ENCODE data around the gene LRRTM3. TPM values are rescaled to one million over a fixed set of nuclear protein-coding genes. Genes with fewer than 3 reads are reported as not detected.

Gene LRRTM3
- total and polyA plus RNA-seq, 2 experiments from 2014 or later = 0.21 to 0.37 TPM

DNA sequence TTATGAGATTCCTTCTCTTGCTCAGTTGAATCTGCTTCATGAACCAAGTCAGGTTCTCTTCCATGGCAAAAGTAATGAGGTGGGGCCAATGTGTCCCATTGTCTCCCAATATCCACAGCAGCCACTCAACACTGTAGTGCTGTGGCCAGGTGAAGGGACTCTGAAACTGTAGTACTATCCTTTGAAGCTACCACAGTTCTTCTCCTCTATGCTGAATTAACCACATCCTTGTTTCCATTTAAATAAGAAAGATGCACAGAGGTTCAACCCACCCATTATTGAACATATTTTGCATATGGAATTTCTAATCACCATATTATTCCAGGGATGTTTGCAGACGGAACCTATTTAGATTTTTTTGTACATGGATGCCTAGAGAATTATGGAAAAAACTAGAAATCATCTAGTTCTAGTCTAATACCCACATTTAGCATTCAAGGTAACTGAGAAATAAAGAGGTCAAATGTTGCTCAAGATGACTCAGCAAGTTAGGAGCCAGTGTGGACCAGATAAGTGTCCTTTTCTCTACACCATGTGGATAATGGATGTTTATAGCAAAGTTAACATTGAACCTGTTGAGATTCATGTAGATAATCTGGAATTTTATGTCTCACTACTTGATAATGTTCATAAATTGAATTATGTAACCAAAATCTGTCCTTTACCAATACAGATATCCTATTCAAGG, 64.5 kb downstream of the LRRTM3 start:
- Mint-ChIP-seq H3K36me3 (ENCODE audit: low read depth) (no peaks in the 10 kb centered on the region), H3K9me3 (no peaks in the 10 kb centered on the region), H3K27me3 (ENCODE audit: insufficient read depth, low read depth, poor library complexity) (no peaks in the 10 kb centered on the region), H3K4me3 (no peak overlapping the region), H3K27ac (no peak overlapping the region), H3K4me1 (no peaks in the 10 kb centered on the region)
- ATAC-seq (no peak), DNase-seq (ENCODE audit: low spot score) (no peak)
- Histone ChIP-seq H3K36me3 (ENCODE audit: insufficient read depth) (no peaks in the 10 kb centered on the region), H3F3A (replicated peaks; ENCODE audit: low read depth) (no peaks in the 10 kb centered on the region), H3K27ac (ENCODE audit: low read depth) (no peak overlapping the region), H3K9me2 (ENCODE audit: insufficient read depth) (0 out of 2 replicates have a peak, but pooled peaks cover 3% of the 10 kb centered on the region), H3K4me2 (no peak overlapping the region), H4K20me1 (replicated peaks; ENCODE audit: insufficient read depth) (no peaks in the 10 kb centered on the region), H3K79me2 (replicated peaks; ENCODE audit: insufficient read depth) (no peaks in the 10 kb centered on the region), H2AFZ (no peak overlapping the region), H3K4me1 (ENCODE audit: insufficient read depth) (no peaks in the 10 kb centered on the region), H3K4me3 (no peak overlapping the region), H3K27me3 (ENCODE audit: insufficient read depth) (no peaks in the 10 kb centered on the region)
- TF ChIP-seq EZH2 (IDR thresholded peaks at IDR 0.05; ENCODE audit: low read depth, unreplicated experiment) = no peak
- no peak for TF ChIP-seq ZNF114 (CRISPR knock-in tag; IDR thresholded peaks at IDR 0.05)

DNA sequence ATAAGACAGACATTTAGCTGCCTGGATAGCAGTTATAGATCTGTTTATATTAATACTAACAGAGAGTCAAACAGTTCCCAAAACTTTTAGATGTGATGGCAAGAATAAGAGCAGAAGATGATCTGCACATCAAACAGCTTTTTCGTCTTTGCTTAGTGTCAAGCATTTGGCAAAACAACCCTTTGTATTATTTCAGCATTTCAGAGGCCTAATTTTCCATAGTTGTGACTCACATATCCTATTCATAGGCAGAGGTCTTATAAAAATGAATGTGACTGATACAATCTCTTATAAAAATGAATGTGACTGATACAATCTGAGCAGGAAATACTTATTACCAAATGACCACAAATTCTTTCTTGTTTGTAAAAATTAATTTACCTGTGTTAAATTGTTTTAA, 71.2 kb downstream of the LRRTM3 start:
- Mint-ChIP-seq H3K27ac (no peak overlapping the region), H3K36me3 (ENCODE audit: low read depth) (no peaks in the 10 kb centered on the region), H3K4me1 (no peaks in the 10 kb centered on the region), H3K27me3 (ENCODE audit: insufficient read depth, low read depth, poor library complexity) (no peaks in the 10 kb centered on the region), H3K4me3 (no peak overlapping the region), H3K9me3 (no peaks in the 10 kb centered on the region)
- no peak overlapping the region for H2AFZ ChIP-seq
- H4K20me1 ChIP-seq (replicated peaks; ENCODE audit: insufficient read depth) = no peaks in the 10 kb centered on the region
- no peaks in the 10 kb centered on the region for H3K27me3 ChIP-seq (ENCODE audit: insufficient read depth)
- no peak overlapping the region for H3K4me3 ChIP-seq
- no peak for DNase-seq (ENCODE audit: low spot score)
- no peak overlapping the region for H3K4me2 ChIP-seq
- ATAC-seq = no peak
- no peak overlapping the region for H3K27ac ChIP-seq (ENCODE audit: low read depth)
- no peaks in the 10 kb centered on the region for H3F3A ChIP-seq (replicated peaks; ENCODE audit: low read depth)
- no peaks in the 10 kb centered on the region for H3K36me3 ChIP-seq (ENCODE audit: insufficient read depth)
- no peaks in the 10 kb centered on the region for H3K4me1 ChIP-seq (ENCODE audit: insufficient read depth)
- no peaks in the 10 kb centered on the region for H3K79me2 ChIP-seq (replicated peaks; ENCODE audit: insufficient read depth)
- no peaks in the 10 kb centered on the region for H3K9me2 ChIP-seq (ENCODE audit: insufficient read depth)
- TF ChIP-seq JUNB (IDR thresholded peaks at IDR 0.05; ENCODE audit: unreplicated experiment) (no peak), ZNF331 (CRISPR knock-in tag; IDR thresholded peaks at IDR 0.05; ENCODE audit: low read depth) (no peak), CREB1 (CRISPR knock-in tag; IDR thresholded peaks at IDR 0.05; ENCODE audit: low read depth) (no peak), EZH2 (IDR thresholded peaks at IDR 0.05; ENCODE audit: low read depth, unreplicated experiment) (no peak), STAT1 (IDR thresholded peaks at IDR 0.05; ENCODE audit: unreplicated experiment) (no peak), ZNF114 (CRISPR knock-in tag; IDR thresholded peaks at IDR 0.05) (no peak), EZH2phosphoT487 (IDR thresholded peaks at IDR 0.05; ENCODE audit: unreplicated experiment) (no peak), NANOG (IDR thresholded peaks at IDR 0.05; ENCODE audit: borderline replicate concordance) (no peak), POLR2AphosphoS5 (IDR thresholded peaks at IDR 0.05; ENCODE audit: low read depth) (no peak)
- TF ChIP-seq, protein P1, sequence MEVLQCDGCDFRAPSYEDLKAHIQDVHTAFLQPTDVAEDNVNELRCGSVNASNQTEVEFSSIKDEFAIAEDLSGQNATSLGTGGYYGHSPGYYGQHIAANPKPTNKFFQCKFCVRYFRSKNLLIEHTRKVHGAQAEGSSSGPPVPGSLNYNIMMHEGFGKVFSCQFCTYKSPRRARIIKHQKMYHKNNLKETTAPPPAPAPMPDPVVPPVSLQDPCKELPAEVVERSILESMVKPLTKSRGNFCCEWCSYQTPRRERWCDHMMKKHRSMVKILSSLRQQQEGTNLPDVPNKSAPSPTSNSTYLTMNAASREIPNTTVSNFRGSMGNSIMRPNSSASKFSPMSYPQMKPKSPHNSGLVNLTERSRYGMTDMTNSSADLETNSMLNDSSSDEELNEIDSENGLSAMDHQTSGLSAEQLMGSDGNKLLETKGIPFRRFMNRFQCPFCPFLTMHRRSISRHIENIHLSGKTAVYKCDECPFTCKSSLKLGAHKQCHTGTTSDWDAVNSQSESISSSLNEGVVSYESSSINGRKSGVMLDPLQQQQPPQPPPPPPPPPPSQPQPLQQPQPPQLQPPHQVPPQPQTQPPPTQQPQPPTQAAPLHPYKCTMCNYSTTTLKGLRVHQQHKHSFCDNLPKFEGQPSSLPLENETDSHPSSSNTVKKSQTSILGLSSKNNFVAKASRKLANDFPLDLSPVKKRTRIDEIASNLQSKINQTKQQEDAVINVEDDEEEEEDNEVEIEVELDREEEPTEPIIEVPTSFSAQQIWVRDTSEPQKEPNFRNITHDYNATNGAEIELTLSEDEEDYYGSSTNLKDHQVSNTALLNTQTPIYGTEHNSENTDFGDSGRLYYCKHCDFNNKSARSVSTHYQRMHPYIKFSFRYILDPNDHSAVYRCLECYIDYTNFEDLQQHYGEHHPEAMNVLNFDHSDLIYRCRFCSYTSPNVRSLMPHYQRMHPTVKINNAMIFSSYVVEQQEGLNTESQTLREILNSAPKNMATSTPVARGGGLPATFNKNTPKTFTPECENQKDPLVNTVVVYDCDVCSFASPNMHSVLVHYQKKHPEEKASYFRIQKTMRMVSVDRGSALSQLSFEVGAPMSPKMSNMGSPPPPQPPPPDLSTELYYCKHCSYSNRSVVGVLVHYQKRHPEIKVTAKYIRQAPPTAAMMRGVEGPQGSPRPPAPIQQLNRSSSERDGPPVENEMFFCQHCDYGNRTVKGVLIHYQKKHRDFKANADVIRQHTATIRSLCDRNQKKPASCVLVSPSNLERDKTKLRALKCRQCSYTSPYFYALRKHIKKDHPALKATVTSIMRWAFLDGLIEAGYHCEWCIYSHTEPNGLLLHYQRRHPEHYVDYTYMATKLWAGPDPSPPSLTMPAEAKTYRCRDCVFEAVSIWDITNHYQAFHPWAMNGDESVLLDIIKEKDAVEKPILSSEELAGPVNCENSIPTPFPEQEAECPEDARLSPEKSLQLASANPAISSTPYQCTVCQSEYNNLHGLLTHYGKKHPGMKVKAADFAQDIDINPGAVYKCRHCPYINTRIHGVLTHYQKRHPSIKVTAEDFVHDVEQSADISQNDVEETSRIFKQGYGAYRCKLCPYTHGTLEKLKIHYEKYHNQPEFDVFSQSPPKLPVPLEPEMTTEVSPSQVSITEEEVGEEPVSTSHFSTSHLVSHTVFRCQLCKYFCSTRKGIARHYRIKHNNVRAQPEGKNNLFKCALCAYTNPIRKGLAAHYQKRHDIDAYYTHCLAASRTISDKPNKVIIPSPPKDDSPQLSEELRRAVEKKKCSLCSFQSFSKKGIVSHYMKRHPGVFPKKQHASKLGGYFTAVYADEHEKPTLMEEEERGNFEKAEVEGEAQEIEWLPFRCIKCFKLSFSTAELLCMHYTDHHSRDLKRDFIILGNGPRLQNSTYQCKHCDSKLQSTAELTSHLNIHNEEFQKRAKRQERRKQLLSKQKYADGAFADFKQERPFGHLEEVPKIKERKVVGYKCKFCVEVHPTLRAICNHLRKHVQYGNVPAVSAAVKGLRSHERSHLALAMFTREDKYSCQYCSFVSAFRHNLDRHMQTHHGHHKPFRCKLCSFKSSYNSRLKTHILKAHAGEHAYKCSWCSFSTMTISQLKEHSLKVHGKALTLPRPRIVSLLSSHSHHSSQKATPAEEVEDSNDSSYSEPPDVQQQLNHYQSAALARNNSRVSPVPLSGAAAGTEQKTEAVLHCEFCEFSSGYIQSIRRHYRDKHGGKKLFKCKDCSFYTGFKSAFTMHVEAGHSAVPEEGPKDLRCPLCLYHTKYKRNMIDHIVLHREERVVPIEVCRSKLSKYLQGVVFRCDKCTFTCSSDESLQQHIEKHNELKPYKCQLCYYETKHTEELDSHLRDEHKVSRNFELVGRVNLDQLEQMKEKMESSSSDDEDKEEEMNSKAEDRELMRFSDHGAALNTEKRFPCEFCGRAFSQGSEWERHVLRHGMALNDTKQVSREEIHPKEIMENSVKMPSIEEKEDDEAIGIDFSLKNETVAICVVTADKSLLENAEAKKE (CRISPR knock-in tag; IDR thresholded peaks at IDR 0.05) = no peak
- TF ChIP-seq, protein P2, sequence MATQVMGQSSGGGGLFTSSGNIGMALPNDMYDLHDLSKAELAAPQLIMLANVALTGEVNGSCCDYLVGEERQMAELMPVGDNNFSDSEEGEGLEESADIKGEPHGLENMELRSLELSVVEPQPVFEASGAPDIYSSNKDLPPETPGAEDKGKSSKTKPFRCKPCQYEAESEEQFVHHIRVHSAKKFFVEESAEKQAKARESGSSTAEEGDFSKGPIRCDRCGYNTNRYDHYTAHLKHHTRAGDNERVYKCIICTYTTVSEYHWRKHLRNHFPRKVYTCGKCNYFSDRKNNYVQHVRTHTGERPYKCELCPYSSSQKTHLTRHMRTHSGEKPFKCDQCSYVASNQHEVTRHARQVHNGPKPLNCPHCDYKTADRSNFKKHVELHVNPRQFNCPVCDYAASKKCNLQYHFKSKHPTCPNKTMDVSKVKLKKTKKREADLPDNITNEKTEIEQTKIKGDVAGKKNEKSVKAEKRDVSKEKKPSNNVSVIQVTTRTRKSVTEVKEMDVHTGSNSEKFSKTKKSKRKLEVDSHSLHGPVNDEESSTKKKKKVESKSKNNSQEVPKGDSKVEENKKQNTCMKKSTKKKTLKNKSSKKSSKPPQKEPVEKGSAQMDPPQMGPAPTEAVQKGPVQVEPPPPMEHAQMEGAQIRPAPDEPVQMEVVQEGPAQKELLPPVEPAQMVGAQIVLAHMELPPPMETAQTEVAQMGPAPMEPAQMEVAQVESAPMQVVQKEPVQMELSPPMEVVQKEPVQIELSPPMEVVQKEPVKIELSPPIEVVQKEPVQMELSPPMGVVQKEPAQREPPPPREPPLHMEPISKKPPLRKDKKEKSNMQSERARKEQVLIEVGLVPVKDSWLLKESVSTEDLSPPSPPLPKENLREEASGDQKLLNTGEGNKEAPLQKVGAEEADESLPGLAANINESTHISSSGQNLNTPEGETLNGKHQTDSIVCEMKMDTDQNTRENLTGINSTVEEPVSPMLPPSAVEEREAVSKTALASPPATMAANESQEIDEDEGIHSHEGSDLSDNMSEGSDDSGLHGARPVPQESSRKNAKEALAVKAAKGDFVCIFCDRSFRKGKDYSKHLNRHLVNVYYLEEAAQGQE (IDR thresholded peaks at IDR 0.05; ENCODE audit: unreplicated experiment) = no peak
